ENCODE results near the gene TINAGL1.
A peak's percentile ranks its signal among the peaks of the same experiment; 100 is the strongest.

GRCh38 chr1:31587720-31588423 lies 11.6 kb downstream of the TINAGL1 start:
- peak; percentile 71 to 92 for TF ChIP-seq CTCF (IDR thresholded peaks at IDR 0.05; ENCODE audit: extremely low read depth in 1 of 2, insufficient read depth in 1 of 2, low read depth in 1 of 2, low read length in 2 of 2)
- TF ChIP-seq POLR2A (IDR thresholded peaks at IDR 0.05; ENCODE audit: low read depth, low read length): peak; percentile 81
- peak; percentile 86 for TF ChIP-seq POLR2AphosphoS5 (IDR thresholded peaks at IDR 0.05; ENCODE audit: insufficient read depth, low read depth, low read length)
- TF ChIP-seq MYC (IDR thresholded peaks at IDR 0.05; ENCODE audit: low read depth, low read length): no peak
- no peak for TF ChIP-seq MAX (IDR thresholded peaks at IDR 0.05; ENCODE audit: insufficient read depth, insufficient read length)
- TF ChIP-seq GATA2 (IDR thresholded peaks at IDR 0.05; ENCODE audit: insufficient read depth, insufficient read length, low read depth, low read length): no peak
- TF ChIP-seq EZH2 (IDR thresholded peaks at IDR 0.05; ENCODE audit: borderline replicate concordance, low read depth, low read length, severe bottlenecking): no peak
- TF ChIP-seq JUN (IDR thresholded peaks at IDR 0.05; ENCODE audit: borderline replicate concordance, insufficient read depth, insufficient read length, low read depth): no peak
- no peak for TF ChIP-seq FOS (IDR thresholded peaks at IDR 0.05; ENCODE audit: borderline replicate concordance, insufficient read depth, low read length)

All from endothelial cell of umbilical vein (primary cell).